HG03442 (cell line): ENCODE results near the gene GPR171.
A peak's percentile ranks its signal among the peaks of the same experiment; 100 is the strongest.

Experiments
- ATAC-seq: cut with Tn5 transposase; IDR thresholded peaks from one replicate; pipeline ENCODE4 v1.9.1; 2021; ENCODE audit warnings: mild to moderate bottlenecking, moderate library complexity; ENCODE audit not compliant: unreplicated experiment

Gene GPR171

DNA sequence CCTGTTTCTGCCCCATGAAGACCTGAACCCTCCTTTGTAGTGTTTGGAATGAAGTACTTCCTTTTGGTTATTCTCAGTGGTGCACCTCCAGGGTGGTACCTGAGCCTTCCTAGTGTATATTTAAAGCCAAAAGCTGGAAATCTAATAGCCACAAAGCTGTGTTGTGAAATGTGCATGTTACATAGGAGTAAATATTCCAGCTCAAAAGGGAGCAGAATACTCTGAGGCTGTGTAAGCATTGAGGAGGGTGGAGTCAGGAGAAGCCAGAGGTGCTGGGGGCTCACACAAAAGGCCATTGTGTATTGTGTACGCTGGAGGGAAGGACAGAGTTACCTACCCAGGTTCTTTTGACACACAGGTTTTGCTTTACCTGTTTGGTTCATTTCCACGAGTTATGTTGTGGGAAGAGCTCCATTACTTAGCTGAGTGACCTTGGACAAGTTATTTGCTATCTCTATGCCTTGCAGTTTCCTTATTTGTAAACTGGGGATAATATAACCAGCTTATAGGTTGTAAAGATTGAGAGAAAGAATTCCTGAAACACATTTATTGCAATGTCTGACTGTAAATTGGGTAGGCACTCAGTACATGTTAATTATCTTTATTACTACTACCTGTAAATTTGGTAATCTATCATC lies 24.7 kb downstream of the GPR171 start:
- ATAC-seq: no peak

GRCh38 chr3:151175952-151176351 lies 27.1 kb downstream of the GPR171 start:
- ATAC-seq: no peak

DNA sequence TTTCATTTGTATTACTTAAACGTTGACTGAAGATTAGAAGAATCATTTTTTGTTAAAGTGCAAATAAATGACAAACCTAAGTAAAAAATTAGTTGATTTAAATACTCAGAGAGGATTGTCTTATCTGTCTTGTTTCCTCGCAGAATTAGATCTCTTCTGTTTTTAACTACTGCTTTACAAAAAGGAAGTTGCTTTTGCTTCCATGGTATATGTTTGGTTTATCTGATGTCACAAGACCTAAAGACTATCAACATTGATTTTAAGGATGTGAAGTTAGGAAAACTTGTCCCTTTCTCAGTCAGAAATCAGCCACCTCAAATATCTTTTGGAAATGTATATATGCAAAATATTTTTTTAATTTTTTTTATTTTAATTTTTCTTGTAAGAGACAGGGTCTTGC lies 28.7 kb downstream of the GPR171 start:
- no peak for ATAC-seq

GRCh38 chr3:151171145-151171757 lies 31.8 kb downstream of the GPR171 start:
- peak; percentile 61 for ATAC-seq

DNA sequence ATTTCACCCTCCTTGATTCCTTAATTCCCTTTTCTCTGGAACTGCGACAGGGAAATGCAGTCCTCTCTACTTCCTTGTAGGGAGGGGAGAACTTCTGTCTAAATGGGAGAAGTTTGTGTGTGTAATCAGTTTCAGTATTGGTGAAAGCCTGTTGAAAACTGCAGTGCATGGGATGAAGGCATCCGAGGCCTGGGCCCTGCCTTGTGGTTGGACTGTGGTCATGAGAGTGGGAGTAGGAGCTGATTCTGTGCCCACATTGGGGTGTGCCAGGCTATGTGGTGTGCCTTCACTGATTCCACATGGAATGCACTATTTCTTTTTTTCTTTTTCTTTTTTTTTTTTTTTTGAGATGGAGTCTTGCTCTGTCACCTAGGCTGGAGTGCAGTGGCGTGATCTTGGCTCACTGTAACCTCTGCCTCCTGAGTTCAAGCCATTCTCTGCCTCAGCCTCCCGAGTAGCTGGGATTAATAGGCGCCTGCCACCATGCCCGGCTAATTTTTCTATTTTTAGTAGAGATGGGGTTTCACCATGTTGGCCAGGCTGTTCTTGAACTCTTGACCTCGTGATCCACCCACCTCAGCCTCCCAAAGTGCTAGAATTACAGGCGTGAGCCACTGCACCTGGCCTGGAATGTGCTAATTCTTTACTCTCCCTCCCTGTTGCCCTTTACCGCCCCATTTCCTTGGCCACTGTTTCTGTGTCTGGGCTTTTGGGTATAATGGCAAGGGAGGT lies 32.9 kb downstream of the GPR171 start:
- ATAC-seq: peak; percentile 38

- peak; percentile 40 for ATAC-seq
Observed at GRCh38 chr3:151169262-151169947, 33.6 kb downstream of the GPR171 start.

GRCh38 chr3:151168269-151169094 lies 34.5 kb downstream of the GPR171 start:
- ATAC-seq: peak; percentile 55

DNA sequence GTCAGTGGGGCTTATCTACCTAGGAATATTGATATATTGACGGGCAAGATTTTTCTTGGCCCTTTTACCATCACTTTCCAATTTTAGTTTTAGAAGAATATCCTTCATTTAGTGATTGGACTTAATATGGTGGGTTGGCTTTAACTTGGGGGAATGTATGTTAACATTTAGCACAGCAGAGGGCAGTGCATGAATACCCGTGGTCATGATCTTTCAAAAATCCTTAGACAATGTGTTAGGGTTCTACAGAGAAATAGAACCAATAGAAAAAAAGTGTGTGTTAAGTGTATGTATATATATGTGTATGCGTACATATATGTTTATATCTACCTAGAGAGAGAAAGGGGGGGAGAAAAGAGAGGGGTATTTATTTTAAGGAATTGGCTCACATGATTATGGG lies 36.9 kb downstream of the GPR171 start:
- no peak for ATAC-seq

DNA sequence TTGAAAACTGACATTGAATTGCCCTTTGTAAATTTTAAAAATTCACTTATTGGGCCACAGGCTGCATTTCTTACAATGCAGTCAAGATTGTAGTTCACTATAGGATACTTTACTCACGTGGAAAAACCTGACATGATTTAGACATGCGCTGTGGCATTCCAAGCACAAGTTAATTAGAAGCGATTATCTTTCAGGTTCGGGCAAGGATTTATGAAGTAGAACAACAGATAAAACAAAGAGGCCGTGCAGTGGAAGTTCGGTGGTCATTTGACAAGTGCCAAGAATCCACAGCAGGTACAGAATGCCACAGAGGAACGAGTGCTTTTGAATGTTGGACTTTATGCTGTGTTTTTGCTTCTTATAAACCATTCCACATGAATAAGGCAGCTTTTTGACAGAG lies 37.8 kb downstream of the GPR171 start:
- ATAC-seq: no peak

DNA sequence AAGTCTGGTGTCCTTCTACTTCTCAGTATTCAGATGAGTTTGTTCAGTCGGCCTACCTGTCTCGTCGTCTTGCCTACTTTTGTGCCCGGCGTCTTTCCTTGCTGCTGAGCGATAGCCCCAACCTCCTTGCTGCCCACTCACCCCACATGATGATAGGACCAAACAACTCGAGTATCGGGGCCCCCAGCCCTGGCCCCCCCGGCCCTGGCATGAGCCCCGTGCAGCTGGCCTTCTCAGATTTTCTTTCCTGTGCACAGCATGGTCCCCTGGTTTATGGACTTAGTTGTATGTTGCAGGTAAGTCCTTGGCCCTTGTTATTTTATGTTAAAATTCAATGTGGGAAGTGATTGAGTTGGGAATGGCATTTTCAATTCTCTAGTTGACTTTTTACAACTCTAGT lies 43.2 kb downstream of the GPR171 start:
- no peak for ATAC-seq

- peak; percentile 87 for ATAC-seq
Observed at GRCh38 chr3:151156618-151157216, 46.3 kb downstream of the GPR171 start.

DNA sequence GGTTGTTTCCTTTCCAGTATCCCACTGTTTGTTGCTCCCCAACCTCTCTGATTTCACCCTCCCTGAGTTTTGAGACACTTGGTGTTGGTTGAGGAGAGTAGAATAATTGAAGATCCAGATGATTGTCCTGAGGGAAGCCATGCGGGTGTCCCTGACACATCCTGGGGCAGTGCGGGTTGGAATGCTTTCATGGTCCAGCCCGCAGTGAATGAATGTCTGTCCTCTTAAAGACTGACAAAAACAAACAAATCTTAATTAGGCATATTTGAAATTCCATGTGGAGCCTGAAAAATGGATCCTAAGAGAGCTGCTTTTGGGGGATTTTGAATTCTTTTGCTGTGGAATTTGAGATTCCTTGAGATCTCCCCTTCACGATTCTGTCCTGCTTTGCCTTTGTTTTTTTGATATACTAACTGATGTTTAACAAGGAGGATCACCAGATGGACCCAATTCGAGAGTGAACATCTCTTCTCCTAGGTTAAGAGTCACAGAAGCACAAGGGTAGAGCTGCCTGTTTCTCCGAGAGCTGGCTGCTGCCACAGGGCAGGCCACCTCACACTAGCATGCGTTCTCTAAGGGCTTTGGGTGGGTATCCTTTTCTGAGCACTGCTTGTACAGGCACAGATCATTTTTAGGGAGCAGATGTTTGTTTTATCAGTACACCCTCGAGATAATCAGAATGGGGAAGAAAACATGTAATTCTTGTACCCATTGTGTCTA lies 47.4 kb downstream of the GPR171 start:
- no peak for ATAC-seq

DNA sequence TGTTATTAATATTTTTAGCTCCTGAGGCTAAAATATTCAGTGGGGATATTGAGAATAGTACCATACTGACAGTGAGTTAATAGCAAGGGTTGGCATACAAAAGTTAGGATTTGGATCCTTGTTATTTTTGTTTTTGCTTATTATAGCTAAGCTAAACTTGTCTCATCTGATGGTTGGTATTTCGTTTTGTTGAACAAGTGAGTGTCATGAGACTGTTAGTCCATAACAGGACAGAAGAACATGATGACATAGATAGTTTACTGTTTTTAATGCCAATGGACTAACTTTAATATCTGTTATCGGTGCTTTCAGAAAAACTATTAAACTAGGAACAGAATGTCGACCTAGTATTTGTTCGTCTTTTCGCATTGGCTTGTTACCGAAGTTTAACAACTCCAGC lies 48.5 kb downstream of the GPR171 start:
- no peak for ATAC-seq

GRCh38 chr3:151152455-151153079 lies 50.4 kb downstream of the GPR171 start:
- ATAC-seq: no peak
